ENCODE measurements around the gene TMEM202.

DNA sequence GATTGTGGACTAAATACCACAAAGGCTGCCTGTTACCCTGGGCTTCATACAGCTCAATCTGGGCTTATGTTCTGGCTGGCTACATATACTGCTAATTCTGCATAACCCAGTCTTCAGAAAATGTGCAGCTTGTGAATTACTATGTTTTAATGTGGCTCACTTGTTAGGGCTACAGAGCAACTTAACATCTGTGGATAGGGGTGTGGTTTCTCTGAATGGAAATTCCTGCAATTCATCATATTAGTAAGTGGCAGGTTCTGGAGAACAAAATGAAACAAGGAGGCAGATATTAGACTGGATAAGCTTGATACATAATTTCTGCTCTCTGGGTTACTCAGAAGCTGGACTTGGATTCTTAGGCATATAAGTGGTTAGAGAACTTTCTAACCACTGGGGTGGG is 6.7 kb downstream of the TMEM202 start:
- TF ChIP-seq, protein P1, sequence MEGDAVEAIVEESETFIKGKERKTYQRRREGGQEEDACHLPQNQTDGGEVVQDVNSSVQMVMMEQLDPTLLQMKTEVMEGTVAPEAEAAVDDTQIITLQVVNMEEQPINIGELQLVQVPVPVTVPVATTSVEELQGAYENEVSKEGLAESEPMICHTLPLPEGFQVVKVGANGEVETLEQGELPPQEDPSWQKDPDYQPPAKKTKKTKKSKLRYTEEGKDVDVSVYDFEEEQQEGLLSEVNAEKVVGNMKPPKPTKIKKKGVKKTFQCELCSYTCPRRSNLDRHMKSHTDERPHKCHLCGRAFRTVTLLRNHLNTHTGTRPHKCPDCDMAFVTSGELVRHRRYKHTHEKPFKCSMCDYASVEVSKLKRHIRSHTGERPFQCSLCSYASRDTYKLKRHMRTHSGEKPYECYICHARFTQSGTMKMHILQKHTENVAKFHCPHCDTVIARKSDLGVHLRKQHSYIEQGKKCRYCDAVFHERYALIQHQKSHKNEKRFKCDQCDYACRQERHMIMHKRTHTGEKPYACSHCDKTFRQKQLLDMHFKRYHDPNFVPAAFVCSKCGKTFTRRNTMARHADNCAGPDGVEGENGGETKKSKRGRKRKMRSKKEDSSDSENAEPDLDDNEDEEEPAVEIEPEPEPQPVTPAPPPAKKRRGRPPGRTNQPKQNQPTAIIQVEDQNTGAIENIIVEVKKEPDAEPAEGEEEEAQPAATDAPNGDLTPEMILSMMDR (conservative IDR thresholded peaks at IDR 0.05): no peak
- no peak for TF ChIP-seq ZFX (IDR thresholded peaks at IDR 0.05)
